ENCODE data around the gene PTPRN2.
"Not testable (repeated sequence)": the region's sequence is repeated elsewhere in the genome, so short reads cannot be mapped to it uniquely, and the experiment has no call there.

The PTPRN2 gene

DNA sequence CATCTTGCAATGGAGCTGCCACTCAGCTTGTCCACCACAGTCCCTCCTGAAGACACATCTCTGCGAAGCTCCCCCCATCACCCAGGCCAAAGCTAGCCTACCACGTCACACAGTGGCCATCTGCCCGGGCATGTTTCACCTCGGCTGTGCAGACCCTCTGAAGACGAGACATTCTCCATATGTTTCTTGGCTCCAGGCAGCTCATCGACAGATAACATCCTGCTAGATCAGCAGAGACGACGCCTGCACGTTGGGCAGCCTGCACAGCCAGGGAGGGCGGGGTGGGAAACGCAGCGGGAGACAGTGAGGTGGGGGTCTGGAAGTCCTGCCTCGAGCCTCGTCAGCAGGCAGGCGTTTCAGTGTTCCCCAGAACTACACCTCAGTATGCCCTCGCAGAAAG is 53.0 kb downstream of the PTPRN2 start:
- no peak overlapping the region for H3K4me3 ChIP-seq (ENCODE audit: low read depth, low read length)

DNA sequence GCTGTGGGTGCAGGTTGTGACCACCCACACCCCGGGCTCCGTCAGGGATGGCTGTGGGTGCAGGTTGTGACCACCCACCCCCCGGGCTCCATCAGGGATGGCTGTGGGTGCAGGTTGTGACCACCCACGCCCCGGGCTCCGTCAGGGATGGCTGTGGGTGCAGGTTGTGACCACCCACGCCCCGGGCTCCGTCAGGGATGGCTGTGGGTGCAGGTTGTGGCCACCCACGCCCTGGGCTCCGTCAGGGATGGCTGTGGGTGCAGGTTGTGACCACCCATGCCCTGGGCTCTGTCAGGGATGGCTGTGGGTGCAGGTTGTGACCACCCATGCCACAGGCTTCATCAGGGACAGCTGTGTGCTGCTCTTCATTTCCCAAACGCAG is 53.5 kb downstream of the PTPRN2 start:
- H3K4me3 ChIP-seq (ENCODE audit: low read depth, low read length): not testable (repeated sequence)

DNA sequence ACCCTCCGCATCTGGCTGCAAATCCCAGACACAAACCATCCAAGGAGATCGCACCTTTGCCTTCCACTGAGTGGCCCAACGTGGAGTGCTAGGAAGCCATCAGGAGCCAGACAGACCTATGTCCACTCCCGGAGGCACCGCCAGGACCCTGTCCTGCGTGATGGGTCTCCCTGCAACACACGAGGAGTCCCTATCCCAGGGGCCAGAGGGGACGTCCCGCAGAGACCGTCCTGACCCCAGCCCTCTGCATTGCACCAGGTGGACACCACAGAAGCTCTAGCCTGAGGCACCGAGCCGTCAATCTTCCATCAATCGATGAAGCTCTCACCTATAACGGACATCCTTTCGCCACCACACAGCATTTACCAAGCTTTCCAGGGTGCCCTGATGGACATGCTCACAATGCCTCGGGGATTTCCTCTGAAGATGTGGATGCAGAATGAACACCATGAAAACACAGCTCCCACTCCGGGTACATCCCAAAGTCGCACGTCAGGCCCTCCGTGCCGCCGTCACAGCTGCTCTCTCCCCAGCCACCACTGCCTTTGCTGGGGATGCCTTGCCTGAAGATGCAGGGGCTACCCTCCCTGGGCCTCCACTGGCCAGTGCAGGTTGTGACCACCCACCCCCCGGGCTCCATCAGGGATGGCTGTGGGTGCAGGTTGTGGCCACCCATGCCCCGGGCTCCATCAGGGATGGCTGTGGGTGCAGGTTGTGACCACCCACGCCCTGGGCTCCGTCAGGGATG is 54.1 kb downstream of the PTPRN2 start:
- no peak overlapping the region for H3K4me3 ChIP-seq (ENCODE audit: low read depth, low read length)

DNA sequence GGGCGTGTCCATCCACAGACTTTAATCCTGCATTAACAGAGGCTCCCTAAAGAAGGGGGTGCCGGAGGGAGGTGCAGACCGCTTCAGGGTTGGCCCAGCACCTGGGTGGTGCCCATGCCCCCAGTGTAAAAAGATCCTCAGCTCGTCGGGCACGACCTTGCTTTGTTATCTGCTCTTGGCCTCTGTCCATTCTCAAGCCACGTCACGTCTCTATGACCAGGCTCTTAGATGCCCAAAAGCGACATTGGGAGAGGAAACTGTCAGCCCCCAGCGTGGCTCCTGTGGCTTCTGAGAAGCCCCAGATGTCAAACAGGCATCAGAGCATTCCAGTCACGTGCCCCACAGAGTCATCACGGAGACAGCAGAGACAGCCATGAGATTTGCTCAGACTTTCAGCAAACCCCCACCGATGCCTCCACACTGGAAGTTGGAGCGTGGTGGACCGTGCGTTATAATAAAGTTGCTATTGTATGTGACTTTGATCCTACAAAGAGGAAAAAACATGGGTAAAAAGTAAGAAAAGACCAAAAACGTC is 55.5 kb downstream of the PTPRN2 start:
- no peak overlapping the region for H3K4me3 ChIP-seq (ENCODE audit: low read depth, low read length)

- H3K4me3 ChIP-seq (ENCODE audit: low read depth, low read length): no peak overlapping the region
These were observed 56.0 kb downstream of the PTPRN2 start for GRCh38 chr7:158531661-158532060.

- H3K4me3 ChIP-seq (ENCODE audit: low read depth, low read length): no peak overlapping the region
These were observed 56.6 kb downstream of the PTPRN2 start for GRCh38 chr7:158530800-158531609.

DNA sequence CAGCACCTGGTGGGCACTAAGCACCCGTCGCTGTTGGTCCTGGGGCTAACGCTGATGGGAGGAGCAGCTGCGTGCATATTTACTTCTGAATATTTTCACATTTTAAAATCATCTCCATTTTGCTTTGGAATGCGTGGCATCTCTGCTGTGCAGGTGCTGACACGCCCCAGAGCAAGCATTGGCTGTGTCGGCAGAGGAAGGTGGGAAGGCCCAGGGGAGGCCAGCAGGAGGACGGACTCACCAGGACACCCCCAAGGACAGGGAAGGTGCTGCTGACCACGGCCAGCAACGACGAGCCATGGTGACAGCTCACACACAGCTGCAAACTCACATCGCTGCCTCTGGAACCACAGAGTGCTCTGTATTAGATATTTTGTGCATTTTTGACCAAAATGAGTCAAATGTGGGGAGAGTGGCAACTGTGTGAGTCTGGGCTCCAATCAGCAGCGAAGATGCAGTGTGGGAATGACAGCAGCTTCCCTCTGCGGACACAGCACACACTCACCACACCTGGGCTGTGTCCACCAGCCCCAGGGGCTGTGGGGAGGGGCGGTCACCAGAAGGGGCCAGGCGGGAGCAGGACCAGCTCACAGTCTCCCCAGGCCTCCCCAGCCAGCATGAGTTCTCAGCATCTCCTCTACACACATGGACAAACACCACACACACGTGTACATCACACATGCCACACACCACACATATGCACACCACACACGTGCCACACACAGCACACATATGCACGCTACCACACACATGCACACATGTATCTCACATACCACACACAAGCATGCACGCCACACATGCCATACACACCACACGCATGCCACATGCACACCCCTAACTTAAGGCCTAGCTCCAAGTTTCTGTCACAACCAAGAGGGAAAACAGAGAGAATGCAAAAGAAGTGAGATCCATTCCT is 58.2 kb downstream of the PTPRN2 start:
- H3K4me3 ChIP-seq (ENCODE audit: low read depth, low read length): no peak overlapping the region

- H3K4me3 ChIP-seq (ENCODE audit: low read depth, low read length): no peak overlapping the region
These were observed 59.6 kb downstream of the PTPRN2 start for GRCh38 chr7:158527915-158528502.

- H3K4me3 ChIP-seq (ENCODE audit: low read depth, low read length): no peak overlapping the region
These were observed 60.1 kb downstream of the PTPRN2 start for GRCh38 chr7:158527495-158527894.

- no peak overlapping the region for H3K4me3 ChIP-seq (ENCODE audit: low read depth, low read length)
These were observed 60.6 kb downstream of the PTPRN2 start for GRCh38 chr7:158527038-158527437.

DNA sequence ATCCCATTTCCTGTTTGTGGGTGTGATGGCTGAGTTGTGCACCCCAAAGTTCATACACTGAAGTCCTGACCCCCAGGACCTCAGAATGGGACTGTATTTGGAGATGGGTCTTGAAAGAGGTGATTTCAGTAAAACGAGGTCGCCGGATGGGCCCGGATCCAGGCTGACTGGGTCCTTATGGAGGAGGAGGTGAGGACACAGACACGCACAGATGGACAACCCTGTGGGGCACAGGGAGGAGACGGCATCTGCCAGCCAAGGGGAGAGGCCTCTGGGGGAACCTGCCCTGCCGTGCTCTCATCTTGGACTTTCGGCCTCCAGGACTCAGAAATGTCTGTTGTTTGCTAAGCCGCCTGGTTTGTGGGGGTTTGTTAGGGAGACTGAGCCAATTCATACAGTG is 61.1 kb downstream of the PTPRN2 start:
- H3K4me3 ChIP-seq (ENCODE audit: low read depth, low read length): no peak overlapping the region

GRCh38 chr7:158525648-158526484 is 61.8 kb downstream of the PTPRN2 start:
- no peak overlapping the region for H3K4me3 ChIP-seq (ENCODE audit: low read depth, low read length)

- no peak overlapping the region for H3K4me3 ChIP-seq (ENCODE audit: low read depth, low read length)
These were observed 62.6 kb downstream of the PTPRN2 start for GRCh38 chr7:158524749-158525635.

DNA sequence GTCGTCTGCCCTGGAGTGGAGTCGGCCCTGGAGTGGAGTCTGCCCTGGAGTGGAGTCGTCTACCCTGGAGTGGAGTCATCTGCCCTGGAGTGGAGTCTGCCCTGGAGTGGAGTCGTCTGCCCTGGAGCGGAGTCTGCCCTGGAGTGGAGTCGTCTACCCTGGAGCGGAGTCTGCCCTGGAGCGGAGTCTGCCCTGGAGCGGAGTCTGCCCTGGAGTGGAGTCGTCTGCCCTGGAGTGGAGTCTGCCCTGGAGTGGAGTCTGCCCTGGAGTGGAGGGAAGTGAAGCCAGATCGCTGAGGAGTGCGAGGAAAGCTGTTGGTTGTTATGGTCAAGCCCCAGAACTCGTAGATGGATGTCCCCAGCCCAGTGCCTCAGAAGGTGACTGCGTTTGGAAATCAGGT is 63.3 kb downstream of the PTPRN2 start:
- not testable (repeated sequence) for H3K4me3 ChIP-seq (ENCODE audit: low read depth, low read length)

DNA sequence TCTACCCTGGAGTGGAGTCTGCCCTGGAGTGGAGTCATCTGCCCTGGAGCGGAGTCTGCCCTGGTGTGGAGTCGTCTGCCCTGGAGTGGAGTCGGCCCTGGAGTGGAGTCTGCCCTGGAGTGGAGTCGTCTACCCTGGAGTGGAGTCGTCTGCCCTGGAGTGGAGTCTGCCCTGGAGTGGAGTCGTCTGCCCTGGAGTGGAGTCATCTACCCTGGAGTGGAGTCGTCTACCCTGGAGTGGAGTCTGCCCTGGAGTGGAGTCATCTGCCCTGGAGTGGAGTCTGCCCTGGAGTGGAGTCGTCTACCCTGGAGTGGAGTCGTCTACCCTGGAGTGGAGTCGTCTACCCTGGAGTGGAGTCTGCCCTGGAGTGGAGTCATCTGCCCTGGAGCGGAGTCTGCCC is 63.7 kb downstream of the PTPRN2 start:
- H3K4me3 ChIP-seq (ENCODE audit: low read depth, low read length): not testable (repeated sequence)

DNA sequence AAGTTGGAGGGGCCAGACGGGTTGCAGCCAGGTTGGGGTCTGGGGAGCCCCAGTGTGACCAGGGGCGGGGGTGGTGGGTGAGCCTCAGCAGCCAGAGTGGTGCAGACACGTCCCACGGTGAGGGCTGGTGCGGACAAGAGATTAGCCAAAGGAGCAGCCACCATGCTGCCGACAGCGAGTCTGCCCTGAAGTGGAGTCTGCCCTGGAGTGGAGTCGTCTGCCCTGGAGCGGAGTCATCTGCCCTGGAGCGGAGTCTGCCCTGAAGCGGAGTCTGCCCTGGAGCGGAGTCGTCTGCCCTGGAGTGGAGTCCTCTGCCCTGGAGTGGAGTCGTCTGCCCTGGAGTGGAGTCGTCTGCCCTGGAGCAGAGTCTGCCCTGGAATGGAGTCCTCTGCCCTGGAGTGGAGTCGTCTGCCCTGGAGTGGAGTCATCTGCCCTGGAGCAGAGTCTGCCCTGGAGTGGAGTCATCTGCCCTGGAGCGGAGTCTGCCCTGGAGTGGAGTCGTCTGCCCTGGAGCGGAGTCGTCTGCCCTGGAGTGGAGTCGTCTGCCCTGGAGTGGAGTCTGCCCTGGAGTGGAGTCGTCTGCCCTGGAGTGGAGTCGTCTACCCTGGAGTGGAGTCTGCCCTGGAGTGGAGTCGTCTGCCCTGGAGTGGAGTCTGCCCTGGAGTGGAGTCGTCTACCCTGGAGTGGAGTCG is 64.3 kb downstream of the PTPRN2 start:
- not testable (repeated sequence) for H3K4me3 ChIP-seq (ENCODE audit: low read depth, low read length)

DNA sequence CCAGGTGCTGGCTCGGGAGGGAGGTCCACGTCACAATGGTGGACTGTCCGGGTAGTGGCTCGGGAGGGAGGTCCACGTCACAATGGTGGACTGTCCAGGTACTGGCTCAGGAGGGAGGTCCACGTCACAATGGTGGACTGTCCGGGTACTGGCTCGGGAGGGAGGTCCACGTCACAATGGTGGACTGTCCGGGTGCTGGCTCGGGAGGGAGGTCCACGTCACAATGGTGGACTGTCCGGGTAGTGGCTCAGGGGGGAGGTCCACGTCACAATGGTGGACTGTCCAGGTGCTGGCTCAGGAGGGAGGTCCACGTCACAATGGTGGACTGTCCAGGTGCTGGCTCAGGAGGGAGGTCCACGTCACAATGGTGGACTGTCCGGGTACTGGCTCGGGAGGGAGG is 65.8 kb downstream of the PTPRN2 start:
- not testable (repeated sequence) for H3K4me3 ChIP-seq (ENCODE audit: low read depth, low read length)

- H3K4me3 ChIP-seq (ENCODE audit: low read depth, low read length): no peak overlapping the region
These were observed 66.8 kb downstream of the PTPRN2 start for GRCh38 chr7:158520825-158521224.

All from iPS-11a (cell line).